K562 (cell line): ENCODE data around the gene C1orf198. TPM values are rescaled to one million over a fixed set of nuclear protein-coding genes. Genes with fewer than 3 reads are reported as not detected.

Experiments used
- ATAC-seq: fragments of 200-7000 bp; cut with Tn5 transposase; 3 replicates; pipeline ENCODE4 v1.9.1; 2020; ENCODE audit warnings: moderate library complexity
- BruUV-seq: library from RNA; stranded (reverse); fragments of 400-500 nt; replicated peaks from 2 replicates; lab custom pipeline; 2021; lab: Mats Ljungman, UMichigan
- CTCF ChIA-PET: fragments of 300-600 bp; formaldehyde crosslinking; extraction: SDS; loops from one replicate; lab custom pipeline; 2021; ENCODE audit warnings: low intra/inter-chr PET ratio; lab: Yijun Ruan, JAX
- POLR2A ChIA-PET: fragments of 300-600, 350-650 bp; sonication (Branson Sonifier 250); formaldehyde crosslinking; extraction: SDS; loops from one replicate; lab custom pipeline; 2021; ENCODE audit warnings: antibody characterized with exemption, inconsistent platforms; lab: Yijun Ruan, JAX
- DNase-seq, 4 experiments: peaks; one replicate each; pipeline versions ENCODE4 v3.0.0 to v3.0.0-alpha.2; 2011 to 2018; ENCODE audit warnings: low spot score in 3 of 4, mixed read lengths in 3 of 4; ENCODE audit errors: extremely low read depth in 1 of 4
- FAIRE-seq: peaks from 2 replicates; lab custom pipeline; 2011; peaks lifted over from hg19 to GRCh38; lab: Jason Lieb, UNC
- H2AFZ ChIP-seq: 2 replicates; pipeline ENCODE4 v1.6.0; 2011; ENCODE audit warnings: low read depth, low read length, control low read depth, inconsistent platforms
- H3K27ac ChIP-seq: fragments of 200-600 bp; 3 replicates; pipeline ENCODE4 v1.8.0; 2011; ENCODE audit warnings: low read depth, mild to moderate bottlenecking, control low read depth, inconsistent platforms, low read length, moderate library complexity, mixed read lengths; ENCODE audit errors: extremely low read depth
- H3K27me3 ChIP-seq, 2 experiments: fragments of 300-600 bp in 1 of 2; 2 replicates in 1 of 2; 3 replicates in 1 of 2; pipeline versions ENCODE4 v1.6.0 to v1.8.0; 2011; ENCODE audit warnings: inconsistent platforms in 2 of 2, low read length in 2 of 2, mild to moderate bottlenecking in 1 of 2, mixed read lengths in 1 of 2, moderate library complexity in 1 of 2; ENCODE audit not compliant: control insufficient read depth in 2 of 2, insufficient read depth in 2 of 2
- H3K36me3 ChIP-seq: fragments of 300-600 bp; 3 replicates; pipeline ENCODE4 v1.8.0; 2011; ENCODE audit warnings: mild to moderate bottlenecking, low read length, inconsistent platforms; ENCODE audit not compliant: control insufficient read depth, insufficient read depth
- H3K4me1 ChIP-seq, 2 experiments: fragments of 200-600 bp in 1 of 2; replicated peaks in 1 of 2; 2 replicates in 1 of 2; 3 replicates in 1 of 2; pipeline versions ENCODE4 v1.5.1 to v1.8.0; 2011; ENCODE audit warnings: inconsistent platforms in 2 of 2, low read length in 2 of 2, mild to moderate bottlenecking in 1 of 2, mixed read lengths in 1 of 2, moderate library complexity in 1 of 2; ENCODE audit not compliant: control insufficient read depth in 2 of 2, insufficient read depth in 2 of 2
- H3K4me2 ChIP-seq: 2 replicates; pipeline ENCODE4 v1.6.1; 2011; ENCODE audit warnings: low read length, control low read depth, inconsistent platforms, mixed read lengths; ENCODE audit not compliant: insufficient read depth
- H3K4me3 ChIP-seq: fragments of 200-600 bp; sonication (generic), shearing (Covaris generic); 2 replicates; pipeline ENCODE4 v1.5.1; 2016; ENCODE audit warnings: control low read depth, inconsistent platforms
- H3K79me2 ChIP-seq: fragments of 200-600 bp; 3 replicates; pipeline ENCODE4 v1.8.0; 2011; ENCODE audit warnings: low read length, inconsistent platforms; ENCODE audit not compliant: control insufficient read depth, insufficient read depth
- H3K9ac ChIP-seq, 2 experiments: 2 replicates each; pipeline versions ENCODE4 v1.6.0 to v1.6.1; 2011; ENCODE audit warnings: low read depth in 2 of 2, low read length in 2 of 2, control low read depth in 1 of 2, inconsistent platforms in 1 of 2, mild to moderate bottlenecking in 1 of 2, mixed read lengths in 1 of 2; ENCODE audit not compliant: insufficient read depth in 1 of 2
- H3K9me1 ChIP-seq: one replicate; pipeline ENCODE4 v1.6.0; 2011; ENCODE audit warnings: inconsistent platforms, mild to moderate bottlenecking, low read length, moderate library complexity; ENCODE audit not compliant: control insufficient read depth, insufficient read depth
- H3K9me3 ChIP-seq: replicated peaks from 2 replicates; pipeline ENCODE4 v1.5.1; 2011; ENCODE audit warnings: low read depth, low read length, inconsistent platforms; ENCODE audit not compliant: control insufficient read depth, insufficient read depth
- H4K20me1 ChIP-seq: replicated peaks from 2 replicates; pipeline ENCODE4 v1.6.1; 2011; ENCODE audit warnings: low read length, inconsistent platforms, mixed read lengths; ENCODE audit not compliant: control insufficient read depth, insufficient read depth
- C11orf30 ChIP-seq: fragments of 450-650 bp; IDR thresholded peaks from 2 replicates; pipeline ENCODE4 v1.6.1; 2016; ENCODE audit warnings: low read depth, mild to moderate bottlenecking
- CCNT2 ChIP-seq: IDR thresholded peaks from 2 replicates; pipeline ENCODE4 v1.6.1; 2011; ENCODE audit warnings: borderline replicate concordance, low read depth, mild to moderate bottlenecking, moderate library complexity, mixed read lengths, low read length; ENCODE audit not compliant: insufficient read length; ENCODE audit errors: extremely low read depth
- FOXA3 ChIP-seq, 2 experiments: fragments of 450-650 bp in 1 of 2; sonication (generic) in 1 of 2; formaldehyde crosslinking; IDR thresholded peaks in 1 of 2; conservative IDR thresholded peaks in 1 of 2; 2 replicates each; pipeline versions ENCODE4 v1.4.0 to v1.8.0; 2020 to 2022; ENCODE audit warnings: mild to moderate bottlenecking in 2 of 2, missing genetic modification reagents in 1 of 2
- MAFF ChIP-seq: IDR thresholded peaks from 2 replicates; pipeline ENCODE4 v1.6.1; 2012; ENCODE audit warnings: low read length, improper control_type of control experiment
- MAFG ChIP-seq: fragments of 450-650 bp; conservative IDR thresholded peaks from 2 replicates; pipeline ENCODE4 v1.6.1; 2016; ENCODE audit warnings: missing genetic modification characterization, missing compliant biosample characterization
- MAFK ChIP-seq: IDR thresholded peaks from 2 replicates; pipeline ENCODE4 v1.6.1; 2011; ENCODE audit warnings: low read length, improper control_type of control experiment
- ZNF316 ChIP-seq: fragments of 450-650 bp; IDR thresholded peaks from 2 replicates; pipeline ENCODE4 v1.6.1; 2016
- WGBS: fragments of 100-300 bp; shearing (Covaris generic); methylation state at CpG from one replicate; pipeline ENCODE4 v1.1.6; 2016; ENCODE audit warnings: low coverage, mixed read lengths; ENCODE audit not compliant: insufficient coverage; ENCODE audit errors: missing lambda C conversion rate; 5-methylcytosine and 5-hydroxymethylcytosine counted together
- in situ Hi-C: fragments of 300-500 bp; cut with MboI; formaldehyde crosslinking; loops from 4 replicates; pipeline ENCODE4 v1.15.0; 2018; ENCODE audit warnings: inconsistent platforms, mixed read lengths
- intact Hi-C: fragments of 100-400 bp; cut with micrococcal nuclease; formaldehyde crosslinking; loops from 2 replicates; pipeline ENCODE4 v1.14.2; 2022
- polyA plus RNA-seq, 8 experiments: library from polyadenylated mRNA; depleted of rRNA in 4 of 8; stranded (reverse) in 5 of 8; unstranded in 3 of 8; fragments of >200 nt; fragmentation: Nextera tagmentation in 2 of 8; fragmentation: Illumina TruSeq in 1 of 8; extraction: Ambion mirVana in 2 of 8; extraction: Trizol in 1 of 8; gene quantifications; 2 replicates each; pipeline versions ENCODE4 v1.2.1 to v1.2.3, GENCODE V29; 2011 to 2014; ENCODE audit warnings: inconsistent platforms in 1 of 8, missing spikeins in 1 of 8
- total RNA-seq, 7 experiments: library from RNA; depleted of rRNA in 6 of 7; stranded (reverse); fragments of >200 nt in 6 of 7; fragmentation: Illumina TruSeq in 2 of 7; extraction: Trizol in 2 of 7; gene quantifications; 2 replicates each; pipeline versions ENCODE4 v1.2.1 to v1.2.3, GENCODE V29; 2011 to 2021; ENCODE audit warnings: low replicate concordance in 1 of 7

The C1orf198 gene
- total and polyA plus RNA-seq, 9 of the 15 experiments (the other 6 are each of a cell fraction or from before 2014, with no cell fraction given), result 2.0 to 15.1 (median 10.4) TPM

DNA sequence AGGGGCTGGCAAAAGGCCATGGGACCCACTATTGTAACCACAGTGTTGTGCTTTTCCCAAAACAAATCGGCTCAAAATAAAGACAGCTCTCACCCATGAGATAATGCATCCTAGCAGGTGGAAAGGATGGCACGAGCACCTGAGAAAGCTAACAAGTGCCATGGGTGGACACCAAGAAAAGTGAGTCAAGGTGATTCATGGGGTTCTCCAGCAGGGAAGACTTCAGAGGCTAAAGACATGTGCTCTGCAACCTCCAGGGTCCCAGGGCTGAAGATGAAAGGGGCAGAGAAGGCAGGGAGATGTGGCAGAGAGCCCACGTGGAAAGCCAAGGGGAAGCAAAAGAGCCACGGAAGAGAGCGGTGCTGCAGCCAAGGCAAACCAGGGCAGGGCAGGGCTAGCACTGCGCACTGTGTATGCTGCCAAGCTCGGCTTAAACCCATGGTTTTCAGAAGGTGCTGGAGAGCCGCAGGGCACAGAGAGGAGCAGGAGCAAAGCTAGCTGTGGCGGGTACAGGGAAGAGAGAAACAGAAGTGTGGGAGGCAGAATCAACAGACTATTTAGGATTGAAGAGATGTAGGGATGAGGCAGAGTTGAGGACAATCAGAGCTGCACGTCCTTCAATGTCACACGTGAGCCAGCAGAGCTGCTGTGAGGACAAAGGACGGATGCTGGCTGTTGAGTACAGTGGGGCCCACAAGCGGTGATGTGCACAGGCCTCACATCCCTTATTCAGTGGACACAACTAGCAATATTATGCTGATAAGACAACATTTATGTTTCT is 41.8 kb upstream of the C1orf198 start:
- in situ Hi-C loops, result loop anchor here (5.0 kb wide), 1 partner anchor 302 kb away; no protein-coding TSS in a partner anchor
- TF ChIP-seq ZNF316, result peak; percentile 89
- peak; percentile 54; the same call in 1 of the 2 replicates for TF ChIP-seq MAFG
- peak; percentile 24; the same call in 1 of the 2 replicates for TF ChIP-seq MAFK
- TF ChIP-seq CCNT2, result no peak
- TF ChIP-seq MAFF, result peak; percentile 37; the same call in 1 of the 2 replicates
- no peak for TF ChIP-seq FOXA3 (CRISPR knock-in tag; conservative IDR thresholded peaks at IDR 0.05 in 1 of 2, IDR thresholded peaks at IDR 0.05 in 1 of 2)
- TF ChIP-seq C11orf30, result peak; percentile 73
- Histone ChIP-seq H3K4me3 (no peak overlapping the region), H3K4me1 (no peaks in the 10 kb centered on the region), H3K9me3 (no peaks in the 10 kb centered on the region), H3K9ac (no peak overlapping the region), H3K79me2 (no peaks in the 10 kb centered on the region), H4K20me1 (no peaks in the 10 kb centered on the region), H3K27ac (no peak overlapping the region), H3K27me3 (no peaks in the 10 kb centered on the region), H3K36me3 (peaks cover 4% of the 10 kb centered on the region; the same call in 2 of the 3 replicates), H3K9me1 (no peaks in the 10 kb centered on the region), H3K4me2 (no peak overlapping the region), H2AFZ (no peak overlapping the region)
- WGBS, result 47% methylated on average over 12 of the region's 13 CpGs
- ChIA-PET POLR2A (interaction anchor here (0.6 to 0.7 kb wide), 3 partner anchors 10 to 815 kb away, joined by 3 read pairs; no protein-coding TSS in a partner anchor), CTCF (no interaction called here)
- DNase-seq, result no peak
- FAIRE-seq, result no peak
- intact Hi-C loops, result loop anchor here (10.0 kb wide), 1 partner anchor 685 kb away; no protein-coding TSS in a partner anchor
- no TSS peak for BruUV-seq
- no peak; the same call in 2 of the 3 replicates for ATAC-seq
